AG04450 (cell line): ENCODE results near the gene OSBPL10. TPM values are rescaled to one million over a fixed set of nuclear protein-coding genes. Genes with fewer than 3 reads are reported as not detected.

Source experiments
- CTCF ChIA-PET: fragments of 300-600, 350-600 bp; formaldehyde crosslinking; extraction: SDS; loops from one replicate; lab custom pipeline; 2022; ENCODE audit warnings: antibody characterized with exemption, inconsistent platforms; lab: Charles Lee
- POLR2A ChIA-PET: fragments of 350-600 bp; formaldehyde crosslinking; extraction: SDS; loops from one replicate; lab custom pipeline; 2021; ENCODE audit warnings: antibody characterized with exemption, inconsistent platforms; lab: Yijun Ruan, JAX
- DNase-seq: peaks from one replicate; pipeline ENCODE4 v3.0.0-alpha.2; 2011; ENCODE audit warnings: low read depth, low spot score
- H3K27ac ChIP-seq: one replicate; pipeline ENCODE4 v1.5.1; 2012; ENCODE audit warnings: low read depth, low read length, control low read depth
- H3K27me3 ChIP-seq: one replicate; pipeline ENCODE4 v1.6.0; 2012; ENCODE audit warnings: low read length; ENCODE audit not compliant: control insufficient read depth, insufficient read depth
- H3K4me3 ChIP-seq: 2 replicates; pipeline ENCODE4 v1.5.1; 2011; ENCODE audit warnings: mild to moderate bottlenecking, low read depth, low read length, control low read depth
- H3K9me3 ChIP-seq: 2 replicates; pipeline ENCODE4 v1.5.1; 2012; ENCODE audit warnings: low read length; ENCODE audit not compliant: control insufficient read depth, insufficient read depth
- polyA plus RNA-seq: library from polyadenylated mRNA; depleted of rRNA; stranded (reverse); fragments of >200 nt; gene quantifications from 2 replicates; pipeline ENCODE4 v1.2.3, GENCODE V29; 2011
- TF ChIP-seq, protein P1 (sequence below): IDR thresholded peaks from 2 replicates; pipeline ENCODE4 v1.5.1; 2011; ENCODE audit warnings: low read depth, low read length, control low read depth, inconsistent platforms

The OSBPL10 gene
- polyA plus RNA-seq, 1 experiment: 13.2 TPM

DNA sequence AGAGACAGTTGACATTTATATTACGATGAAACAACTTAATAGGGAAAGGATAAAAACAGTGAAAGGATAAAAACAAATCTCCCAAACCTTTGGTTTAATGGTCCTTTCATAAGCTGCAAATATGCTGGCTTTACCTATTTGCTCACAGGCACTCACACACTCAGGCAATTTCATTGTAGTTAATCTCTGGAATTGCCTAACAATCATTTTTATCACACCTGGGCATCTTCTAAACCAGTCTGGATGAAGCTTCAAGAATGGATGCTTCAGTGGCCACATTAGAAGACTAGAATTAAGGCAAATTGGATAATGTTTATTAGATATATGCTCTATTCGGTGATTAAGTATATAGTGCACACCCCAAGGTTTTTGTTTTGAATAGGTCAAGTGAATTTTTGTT lies 13.5 kb downstream of the OSBPL10 start:
- TF ChIP-seq, protein P1, sequence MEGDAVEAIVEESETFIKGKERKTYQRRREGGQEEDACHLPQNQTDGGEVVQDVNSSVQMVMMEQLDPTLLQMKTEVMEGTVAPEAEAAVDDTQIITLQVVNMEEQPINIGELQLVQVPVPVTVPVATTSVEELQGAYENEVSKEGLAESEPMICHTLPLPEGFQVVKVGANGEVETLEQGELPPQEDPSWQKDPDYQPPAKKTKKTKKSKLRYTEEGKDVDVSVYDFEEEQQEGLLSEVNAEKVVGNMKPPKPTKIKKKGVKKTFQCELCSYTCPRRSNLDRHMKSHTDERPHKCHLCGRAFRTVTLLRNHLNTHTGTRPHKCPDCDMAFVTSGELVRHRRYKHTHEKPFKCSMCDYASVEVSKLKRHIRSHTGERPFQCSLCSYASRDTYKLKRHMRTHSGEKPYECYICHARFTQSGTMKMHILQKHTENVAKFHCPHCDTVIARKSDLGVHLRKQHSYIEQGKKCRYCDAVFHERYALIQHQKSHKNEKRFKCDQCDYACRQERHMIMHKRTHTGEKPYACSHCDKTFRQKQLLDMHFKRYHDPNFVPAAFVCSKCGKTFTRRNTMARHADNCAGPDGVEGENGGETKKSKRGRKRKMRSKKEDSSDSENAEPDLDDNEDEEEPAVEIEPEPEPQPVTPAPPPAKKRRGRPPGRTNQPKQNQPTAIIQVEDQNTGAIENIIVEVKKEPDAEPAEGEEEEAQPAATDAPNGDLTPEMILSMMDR: no peak
- DNase-seq: no peak
- no peak overlapping the region for H3K4me3 ChIP-seq
- ChIA-PET POLR2A (no interaction called here), CTCF (interaction anchor here (0.9 to 1.5 kb wide), 2 partner anchors 177 to 415 kb away, joined by 3 to 4 read pairs; no protein-coding TSS in a partner anchor)
- H3K27me3 ChIP-seq: no peaks in the 10 kb centered on the region
- H3K9me3 ChIP-seq: no peaks in the 10 kb centered on the region
- H3K27ac ChIP-seq: peak overlapping the region; percentile 41

DNA sequence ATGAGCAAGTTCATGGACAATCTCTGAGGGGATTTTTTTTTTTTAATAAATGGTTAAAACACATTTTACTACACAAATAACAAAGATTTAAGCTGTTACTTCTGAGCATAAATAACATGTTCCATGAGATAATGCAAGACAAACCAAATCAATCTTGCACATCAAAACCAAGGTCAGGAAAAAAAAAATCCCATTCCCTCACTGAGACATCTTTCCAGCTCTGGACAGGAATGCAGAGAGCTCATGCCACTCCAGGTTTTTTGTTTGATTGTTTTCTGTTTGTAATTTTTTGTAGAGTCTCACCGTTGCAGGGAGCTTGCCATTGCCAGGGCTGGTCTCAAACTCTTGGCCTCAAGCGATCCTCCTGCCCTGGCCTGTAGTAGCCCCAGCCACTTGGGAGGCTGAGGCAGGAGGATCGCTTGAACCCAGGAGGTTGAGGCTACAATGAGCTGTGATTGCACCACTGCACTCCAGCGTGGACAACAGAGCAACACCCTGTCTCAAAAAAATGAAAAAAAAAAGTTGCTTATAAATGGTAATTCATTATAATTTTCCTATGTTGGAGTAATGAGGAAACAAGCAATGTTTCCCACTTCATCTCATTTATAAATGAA lies 14.0 kb downstream of the OSBPL10 start:
- H3K9me3 ChIP-seq: no peaks in the 10 kb centered on the region
- TF ChIP-seq, protein P1: no peak
- ChIA-PET CTCF (interaction anchor here (0.6 to 1.5 kb wide), 4 partner anchors 177 to 415 kb away, joined by 3 to 5 read pairs (median 4); no protein-coding TSS in a partner anchor), POLR2A (no interaction called here)
- no peak overlapping the region for H3K4me3 ChIP-seq
- H3K27me3 ChIP-seq: no peaks in the 10 kb centered on the region
- no peak for DNase-seq
- H3K27ac ChIP-seq: no peak overlapping the region

DNA sequence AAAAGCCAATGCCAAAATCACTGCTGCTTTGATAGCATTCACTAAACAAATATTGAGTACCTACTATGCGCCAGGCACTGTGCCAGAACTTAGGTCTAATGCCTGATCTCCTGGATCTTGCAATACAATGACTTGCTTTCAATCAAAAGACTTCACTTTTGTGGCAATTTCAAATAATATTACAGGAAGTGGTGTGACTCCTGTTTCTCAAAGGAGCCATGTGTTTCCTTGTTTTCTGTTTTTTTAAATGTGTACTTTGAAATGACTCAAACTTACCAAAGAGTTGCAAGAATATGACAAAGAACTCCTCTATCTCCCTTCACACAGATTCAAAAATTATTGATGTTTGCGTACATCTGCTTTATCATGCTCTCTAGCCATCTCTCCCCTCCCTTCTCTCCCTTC lies 18.3 kb downstream of the OSBPL10 start:
- H3K27ac ChIP-seq: no peak overlapping the region
- no peak for DNase-seq
- no peaks in the 10 kb centered on the region for H3K27me3 ChIP-seq
- no peak overlapping the region for H3K4me3 ChIP-seq
- TF ChIP-seq, protein P1: no peak
- ChIA-PET POLR2A (no interaction called here), CTCF (no interaction called here)
- no peaks in the 10 kb centered on the region for H3K9me3 ChIP-seq

DNA sequence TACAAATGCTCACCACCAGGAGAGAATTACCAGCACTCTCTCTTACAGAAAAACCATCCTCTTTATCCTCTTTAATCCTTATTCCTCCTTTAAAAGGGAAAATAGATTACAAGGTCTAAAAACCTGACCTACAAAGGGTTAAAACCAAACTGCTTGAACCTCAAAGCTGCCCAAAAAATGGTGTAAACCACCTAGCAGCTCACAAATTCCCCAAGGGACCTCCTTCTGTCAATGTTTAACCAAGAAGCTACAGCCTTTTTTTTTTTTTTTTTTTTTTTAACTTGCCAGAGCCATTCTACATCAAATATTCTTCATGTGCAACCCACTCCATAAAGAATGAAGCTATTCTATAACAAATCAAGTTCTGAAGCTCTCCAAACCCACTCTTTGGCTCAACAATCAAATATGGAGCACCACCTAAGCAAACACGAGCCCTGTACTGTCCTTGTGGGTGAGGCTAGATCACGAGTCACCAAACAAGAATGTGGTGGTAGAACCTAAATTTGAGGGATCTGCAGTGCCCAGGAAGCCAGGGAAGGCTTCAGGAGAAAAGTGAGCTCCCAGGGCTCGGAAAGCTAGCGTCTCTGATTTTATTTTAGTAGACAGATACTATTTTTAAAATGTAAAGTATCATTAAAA lies 20.1 kb downstream of the OSBPL10 start:
- peak overlapping the region; percentile 33 for H3K27ac ChIP-seq

More for the DNA sequence above, 20.1 kb downstream of the OSBPL10 start:
- no peak for DNase-seq
- ChIA-PET CTCF (interaction anchor here (0.7 to 1.5 kb wide), 5 partner anchors 11 to 411 kb away, joined by 3 to 5 read pairs (median 4); no protein-coding TSS in a partner anchor), POLR2A (interaction anchor here (0.6 kb wide), 1 partner anchor 10 kb away, joined by 3 read pairs; no protein-coding TSS in a partner anchor)
- Histone ChIP-seq H3K9me3 (peaks cover under 1% of the 10 kb centered on the region; the same call in 1 of the 2 replicates), H3K4me3 (no peak overlapping the region), H3K27me3 (no peaks in the 10 kb centered on the region)
- TF ChIP-seq, protein P1: no peak
